ENCODE measurements around the gene FZD8.

- TF ChIP-seq CTCF (IDR thresholded peaks at IDR 0.05) = no peak
- TF ChIP-seq POLR2A (IDR thresholded peaks at IDR 0.05) = no peak
These were observed 10.1 kb downstream of the FZD8 start for GRCh38 chr10:35632027-35632426.

All from body of pancreas (tissue), 4 donors.